ENCODE measurements around the gene SMIM45.

Gene SMIM45

DNA sequence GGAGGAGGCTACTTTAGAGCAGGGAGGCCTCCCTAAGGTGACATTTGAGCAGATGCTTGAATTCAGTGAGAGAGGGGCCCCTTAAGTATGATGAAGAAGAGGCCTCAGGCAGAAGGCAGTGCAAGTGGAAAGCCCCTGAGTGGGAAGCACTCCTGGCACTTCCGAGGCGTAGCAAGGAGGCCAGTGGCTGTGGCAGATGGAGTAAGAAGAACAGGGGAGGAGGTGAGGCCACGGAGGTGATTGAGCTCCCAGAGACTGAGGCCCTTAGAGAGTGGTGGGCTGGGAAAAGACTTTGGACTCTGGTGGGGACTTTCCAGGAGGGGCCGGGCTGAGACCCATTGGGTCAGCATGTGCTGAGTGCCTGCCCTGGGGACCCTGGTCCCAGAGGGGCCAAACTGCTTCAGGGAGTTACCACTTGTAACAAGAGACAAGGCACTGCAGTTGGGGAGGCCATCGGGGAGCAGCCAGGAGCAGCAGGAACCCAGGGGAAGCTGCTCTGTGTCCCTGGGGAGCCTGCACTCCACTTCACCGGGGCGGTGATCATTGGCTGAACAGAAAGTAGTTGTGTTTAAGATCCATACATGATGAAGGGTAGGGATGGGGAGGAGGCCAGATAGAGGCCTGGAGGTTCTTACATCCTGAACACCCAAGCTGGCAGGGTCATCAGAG is 2.5 kb upstream of the SMIM45 start:
- H3K4me3 ChIP-seq (ENCODE audit: low read depth in 2 of 2, low read length in 2 of 2) = no peak overlapping the region
- BruUV-seq (replicated peaks) = no TSS peak
- POLR2A ChIA-PET = interaction anchor here (0.6 kb wide), 1 partner anchor 1202 kb away, joined by 9 read pairs; the partner anchor contains the start of gene TSPO
- H3K27ac ChIP-seq (ENCODE audit: low read length) = no peak overlapping the region
- intact Hi-C loops (cut with micrococcal nuclease; ENCODE audit: unreplicated experiment) (no loop called here), in situ Hi-C loops (cut with HindIII; ENCODE audit: low pct_unique_long_range_greater_than_20kb, low sequenced_read_pairs) (no loop called here)
- peaks cover 7% of the 10 kb centered on the region for H3K36me3 ChIP-seq (ENCODE audit: control insufficient read depth, insufficient read depth, low read length)
- peaks cover 9% of the 10 kb centered on the region for H3K4me1 ChIP-seq (ENCODE audit: control insufficient read depth, insufficient read depth, low read length)
- no peak for DNase-seq (ENCODE audit: low read depth, low spot score)
- TF ChIP-seq, protein P1, sequence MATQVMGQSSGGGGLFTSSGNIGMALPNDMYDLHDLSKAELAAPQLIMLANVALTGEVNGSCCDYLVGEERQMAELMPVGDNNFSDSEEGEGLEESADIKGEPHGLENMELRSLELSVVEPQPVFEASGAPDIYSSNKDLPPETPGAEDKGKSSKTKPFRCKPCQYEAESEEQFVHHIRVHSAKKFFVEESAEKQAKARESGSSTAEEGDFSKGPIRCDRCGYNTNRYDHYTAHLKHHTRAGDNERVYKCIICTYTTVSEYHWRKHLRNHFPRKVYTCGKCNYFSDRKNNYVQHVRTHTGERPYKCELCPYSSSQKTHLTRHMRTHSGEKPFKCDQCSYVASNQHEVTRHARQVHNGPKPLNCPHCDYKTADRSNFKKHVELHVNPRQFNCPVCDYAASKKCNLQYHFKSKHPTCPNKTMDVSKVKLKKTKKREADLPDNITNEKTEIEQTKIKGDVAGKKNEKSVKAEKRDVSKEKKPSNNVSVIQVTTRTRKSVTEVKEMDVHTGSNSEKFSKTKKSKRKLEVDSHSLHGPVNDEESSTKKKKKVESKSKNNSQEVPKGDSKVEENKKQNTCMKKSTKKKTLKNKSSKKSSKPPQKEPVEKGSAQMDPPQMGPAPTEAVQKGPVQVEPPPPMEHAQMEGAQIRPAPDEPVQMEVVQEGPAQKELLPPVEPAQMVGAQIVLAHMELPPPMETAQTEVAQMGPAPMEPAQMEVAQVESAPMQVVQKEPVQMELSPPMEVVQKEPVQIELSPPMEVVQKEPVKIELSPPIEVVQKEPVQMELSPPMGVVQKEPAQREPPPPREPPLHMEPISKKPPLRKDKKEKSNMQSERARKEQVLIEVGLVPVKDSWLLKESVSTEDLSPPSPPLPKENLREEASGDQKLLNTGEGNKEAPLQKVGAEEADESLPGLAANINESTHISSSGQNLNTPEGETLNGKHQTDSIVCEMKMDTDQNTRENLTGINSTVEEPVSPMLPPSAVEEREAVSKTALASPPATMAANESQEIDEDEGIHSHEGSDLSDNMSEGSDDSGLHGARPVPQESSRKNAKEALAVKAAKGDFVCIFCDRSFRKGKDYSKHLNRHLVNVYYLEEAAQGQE (IDR thresholded peaks at IDR 0.05; ENCODE audit: insufficient read depth in 1 of 2, low read depth in 2 of 2, low read length in 1 of 2) = no peak
- no peak for TF ChIP-seq TCF7L2 (IDR thresholded peaks at IDR 0.05; ENCODE audit: low read depth, low read length)
- TF ChIP-seq, protein P2, sequence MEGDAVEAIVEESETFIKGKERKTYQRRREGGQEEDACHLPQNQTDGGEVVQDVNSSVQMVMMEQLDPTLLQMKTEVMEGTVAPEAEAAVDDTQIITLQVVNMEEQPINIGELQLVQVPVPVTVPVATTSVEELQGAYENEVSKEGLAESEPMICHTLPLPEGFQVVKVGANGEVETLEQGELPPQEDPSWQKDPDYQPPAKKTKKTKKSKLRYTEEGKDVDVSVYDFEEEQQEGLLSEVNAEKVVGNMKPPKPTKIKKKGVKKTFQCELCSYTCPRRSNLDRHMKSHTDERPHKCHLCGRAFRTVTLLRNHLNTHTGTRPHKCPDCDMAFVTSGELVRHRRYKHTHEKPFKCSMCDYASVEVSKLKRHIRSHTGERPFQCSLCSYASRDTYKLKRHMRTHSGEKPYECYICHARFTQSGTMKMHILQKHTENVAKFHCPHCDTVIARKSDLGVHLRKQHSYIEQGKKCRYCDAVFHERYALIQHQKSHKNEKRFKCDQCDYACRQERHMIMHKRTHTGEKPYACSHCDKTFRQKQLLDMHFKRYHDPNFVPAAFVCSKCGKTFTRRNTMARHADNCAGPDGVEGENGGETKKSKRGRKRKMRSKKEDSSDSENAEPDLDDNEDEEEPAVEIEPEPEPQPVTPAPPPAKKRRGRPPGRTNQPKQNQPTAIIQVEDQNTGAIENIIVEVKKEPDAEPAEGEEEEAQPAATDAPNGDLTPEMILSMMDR (IDR thresholded peaks at IDR 0.05) = no peak
- no peak for TF ChIP-seq SIN3A (IDR thresholded peaks at IDR 0.05; ENCODE audit: borderline replicate concordance, insufficient read depth, low read depth, low read length)
- TF ChIP-seq POLR2AphosphoS5 (IDR thresholded peaks at IDR 0.05; ENCODE audit: low read depth, low read length) = no peak
- H3K27me3 ChIP-seq (ENCODE audit: control insufficient read depth, insufficient read depth, low read length) = no peaks in the 10 kb centered on the region
- CTCF ChIA-PET = interaction anchor here (0.6 kb wide), 1 partner anchor 152 kb away, joined by 3 read pairs; no protein-coding TSS in a partner anchor
- no peak for ATAC-seq
- H3K9me3 ChIP-seq (ENCODE audit: control insufficient read depth, insufficient read depth, low read depth, low read length) = no peaks in the 10 kb centered on the region

DNA sequence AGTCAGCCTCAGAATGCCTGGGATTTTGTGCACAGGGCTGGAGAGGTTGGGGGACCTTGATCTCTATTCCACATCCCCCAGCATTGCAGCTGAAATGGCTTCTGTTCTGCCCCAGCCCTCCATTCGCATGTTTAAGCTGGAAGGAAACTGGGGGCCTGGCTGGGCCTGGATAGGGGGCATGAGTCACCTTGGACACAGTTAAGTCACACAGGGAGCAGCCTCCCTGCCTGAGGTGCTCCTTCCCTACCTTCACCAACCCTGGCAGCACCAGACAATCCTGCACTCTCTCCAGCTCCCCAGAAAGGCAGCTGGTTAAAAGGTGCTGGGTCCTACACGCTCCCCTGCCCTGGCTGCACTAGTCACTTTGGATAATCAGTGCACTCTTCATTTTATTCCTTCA is 763 bp downstream of the SMIM45 start:
- in situ Hi-C loops (cut with HindIII; ENCODE audit: low pct_unique_long_range_greater_than_20kb, low sequenced_read_pairs) = no loop called here

More for the DNA sequence above, 763 bp downstream of the SMIM45 start:
- intact Hi-C loops (cut with micrococcal nuclease; ENCODE audit: unreplicated experiment) = no loop called here
- Histone ChIP-seq H3K4me1 (ENCODE audit: control insufficient read depth, insufficient read depth, low read length) (peaks cover 6% of the 10 kb centered on the region), H3K9me3 (ENCODE audit: control insufficient read depth, insufficient read depth, low read depth, low read length) (no peaks in the 10 kb centered on the region), H3K4me3 (ENCODE audit: low read depth in 2 of 2, low read length in 2 of 2) (no peak overlapping the region), H3K27ac (ENCODE audit: low read length) (no peak overlapping the region), H3K36me3 (ENCODE audit: control insufficient read depth, insufficient read depth, low read length) (no peaks in the 10 kb centered on the region), H3K27me3 (ENCODE audit: control insufficient read depth, insufficient read depth, low read length) (no peaks in the 10 kb centered on the region)
- TF ChIP-seq, protein P1 (IDR thresholded peaks at IDR 0.05; ENCODE audit: insufficient read depth in 1 of 2, low read depth in 2 of 2, low read length in 1 of 2) = no peak
- no peak for TF ChIP-seq SIN3A (IDR thresholded peaks at IDR 0.05; ENCODE audit: borderline replicate concordance, insufficient read depth, low read depth, low read length)
- ChIA-PET CTCF (no interaction called here), POLR2A (no interaction called here)
- no TSS peak for BruUV-seq (replicated peaks)
- no peak for ATAC-seq
- no peak for DNase-seq (ENCODE audit: low read depth, low spot score)
